Epithelial cell of esophagus (primary cell): ENCODE measurements around the gene CLCNKA.
"Not testable (repeated sequence)": the region's sequence is repeated elsewhere in the genome, so short reads cannot be mapped to it uniquely, and the experiment has no call there.

Source experiments
- DNase-seq: peaks from one replicate; pipeline ENCODE4 v3.0.0; 2010; ENCODE audit warnings: low read depth
- H3K4me3 ChIP-seq: 2 replicates; pipeline ENCODE4 v1.5.1; 2011; ENCODE audit warnings: mild to moderate bottlenecking, low read length, control low read depth
- CTCF ChIP-seq: IDR thresholded peaks from 2 replicates; pipeline ENCODE4 v1.5.1; 2011; ENCODE audit warnings: low read depth, mild to moderate bottlenecking, low read length, control low read depth, inconsistent platforms; ENCODE audit not compliant: insufficient read depth; ENCODE audit errors: missing control alignments

CLCNKA gene

DNA sequence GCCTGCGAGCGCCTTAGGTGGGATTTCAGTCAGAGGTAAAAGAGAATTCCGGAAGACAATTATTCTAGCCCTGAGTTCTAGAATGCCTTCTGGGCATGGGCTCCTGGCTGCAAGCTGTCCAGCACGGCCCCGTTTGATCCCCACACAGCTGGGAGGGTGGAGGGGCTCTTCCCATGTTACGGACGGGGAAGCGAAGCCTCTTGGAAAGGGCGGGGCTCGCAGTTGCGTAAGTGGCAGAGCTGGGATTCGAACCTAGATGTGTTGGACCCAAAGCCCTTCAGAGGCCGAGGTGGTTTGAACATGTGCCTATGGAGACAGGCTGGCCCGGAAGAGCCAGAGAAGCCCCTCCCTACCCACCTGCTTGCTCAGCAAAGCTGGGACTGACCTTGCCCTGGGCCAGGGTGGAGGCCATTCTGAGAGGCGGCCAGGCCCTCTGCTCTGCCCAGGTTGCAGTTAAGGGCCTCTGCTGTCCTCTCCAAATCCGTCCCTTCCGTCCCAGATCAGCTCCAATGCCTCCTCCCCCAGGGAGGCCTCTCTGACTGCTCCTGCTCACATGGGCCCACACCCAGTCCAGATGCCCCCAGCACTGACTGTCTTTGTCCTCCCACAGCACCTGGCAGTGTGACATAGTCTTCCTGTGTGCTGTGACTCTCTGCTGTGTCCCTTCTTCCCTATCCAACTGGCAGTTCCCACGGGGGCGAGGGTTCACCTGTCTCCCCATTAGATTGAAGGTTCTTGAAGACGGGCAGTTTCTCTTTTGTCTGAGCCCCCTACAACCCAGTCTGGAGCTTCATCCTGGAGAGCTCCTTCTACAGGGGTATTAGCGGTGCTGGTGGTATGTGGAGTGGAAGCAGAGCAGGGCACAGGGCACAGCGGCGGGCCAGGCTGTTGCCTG is 2.8 kb upstream of the CLCNKA start:
- TF ChIP-seq CTCF = no peak
- no peak for DNase-seq

GRCh38 chr1:16019644-16020277 is 2.1 kb upstream of the CLCNKA start:
- no peak for TF ChIP-seq CTCF
- no peak overlapping the region for H3K4me3 ChIP-seq
- DNase-seq = no peak

More for the DNA sequence above, 2.8 kb upstream of the CLCNKA start:
- no peak overlapping the region for H3K4me3 ChIP-seq

GRCh38 chr1:16020325-16020724 is 1.5 kb upstream of the CLCNKA start:
- DNase-seq = no peak
- no peak for TF ChIP-seq CTCF
- no peak overlapping the region for H3K4me3 ChIP-seq

DNA sequence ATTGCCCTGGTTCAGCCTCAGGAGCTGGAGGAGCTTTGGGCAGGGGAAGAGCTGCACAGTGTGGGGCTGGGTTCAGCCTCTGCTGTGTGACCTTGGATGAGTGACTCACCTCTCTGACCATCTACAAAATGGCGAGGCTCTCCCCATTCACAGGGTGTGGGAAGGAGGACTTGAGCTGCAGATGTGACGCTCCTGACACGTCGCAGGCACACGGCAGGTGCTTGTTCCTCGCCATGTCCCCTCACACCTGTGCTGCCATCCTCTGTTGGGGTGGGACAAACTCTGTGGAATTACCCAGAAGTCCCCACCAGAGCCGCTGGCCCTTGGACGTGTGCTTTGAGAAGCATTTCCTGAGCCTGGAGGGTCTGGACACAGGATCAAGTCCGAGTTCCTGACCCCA is 958 bp upstream of the CLCNKA start:
- not testable (repeated sequence) for DNase-seq

GRCh38 chr1:16022393-16022792 is 557 bp downstream of the CLCNKA start:
- no peak for TF ChIP-seq CTCF
- no peak overlapping the region for H3K4me3 ChIP-seq
- no peak for DNase-seq

More for the DNA sequence above, 958 bp upstream of the CLCNKA start:
- H3K4me3 ChIP-seq = not testable (repeated sequence)

DNA sequence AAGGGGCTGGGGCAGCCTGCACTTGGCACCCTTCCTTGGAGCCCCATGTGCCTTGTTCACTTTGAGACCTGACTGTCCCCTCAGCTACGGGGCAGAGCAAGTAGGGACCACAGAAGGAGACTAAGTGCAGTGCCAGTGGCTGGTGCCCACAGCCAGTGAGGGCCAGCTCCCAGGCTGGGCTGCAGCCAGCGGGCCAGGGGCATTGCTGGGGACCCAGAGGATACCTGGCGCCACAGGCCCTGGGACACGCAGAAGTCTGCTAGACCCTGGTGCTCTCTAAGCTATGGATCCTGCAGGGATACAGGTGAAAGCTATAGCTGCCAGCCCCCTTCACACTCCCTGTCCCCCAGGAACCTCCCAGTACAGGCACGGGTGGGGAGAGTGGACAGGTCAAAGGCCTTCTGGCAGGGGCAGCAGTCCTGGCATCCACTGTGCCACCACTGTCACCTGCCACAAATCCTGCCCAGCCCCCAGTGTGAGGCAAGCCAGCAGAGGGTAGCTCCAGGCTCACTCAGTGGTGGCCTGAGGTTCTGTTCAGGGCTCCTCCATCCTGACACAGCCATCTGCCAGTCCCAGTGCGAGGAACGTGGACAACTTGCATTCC is 1.3 kb downstream of the CLCNKA start:
- TF ChIP-seq CTCF = no peak
- no peak overlapping the region for H3K4me3 ChIP-seq
- DNase-seq = no peak

DNA sequence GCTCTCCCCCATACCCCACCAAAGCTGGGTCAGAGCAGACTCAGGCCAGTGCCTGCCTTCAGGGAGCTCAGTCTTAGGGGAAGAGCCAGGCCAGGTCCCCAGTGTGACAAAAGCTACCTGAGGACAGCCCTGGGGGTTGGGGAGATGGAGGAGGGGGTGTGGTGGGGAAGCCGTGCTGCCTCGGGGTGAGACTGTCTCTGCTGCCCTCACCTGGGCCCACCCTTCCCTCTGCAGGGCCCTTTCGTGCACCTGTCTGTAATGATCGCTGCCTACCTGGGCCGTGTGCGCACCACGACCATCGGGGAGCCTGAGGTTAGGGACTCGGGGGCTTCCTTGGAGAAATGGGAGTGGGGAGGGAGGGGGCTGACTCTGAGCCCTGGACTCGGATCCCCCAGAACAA is 4.5 kb downstream of the CLCNKA start:
- not testable (repeated sequence) for DNase-seq, H3K4me3 ChIP-seq
